Measurements from ENCODE around the gene HBG1.

GRCh38 chr11:5226732-5227310 is 22.8 kb downstream of the HBG1 start, which contains the start of gene HBB:
- TF ChIP-seq POLR2A (IDR thresholded peaks at IDR 0.05; ENCODE audit: low read depth, low read length) = no peak
- TF ChIP-seq CTCF (IDR thresholded peaks at IDR 0.05; ENCODE audit: extremely low read depth in 1 of 2, insufficient read depth in 1 of 2, low read depth in 1 of 2, low read length in 2 of 2) = no peak

Data from endothelial cell of umbilical vein (primary cell).